Prostate gland (tissue), 2 donors: ENCODE results near the gene FXYD6.

Experiments
- CTCF ChIP-seq, 4 experiments: fragments of 200-600 bp in 2 of 4; fragments of 450-650 bp in 2 of 4; sonication (generic) in 2 of 4; IDR thresholded peaks; 1 replicate in 3 of 4; 2 replicates in 1 of 4; pipeline ENCODE4 v1.5.1; 2016 to 2019; ENCODE audit warnings: antibody characterized with exemption in 4 of 4, mild to moderate bottlenecking in 2 of 4, moderate library complexity in 2 of 4
- POLR2A ChIP-seq: fragments of 450-650 bp; IDR thresholded peaks from one replicate; pipeline ENCODE4 v1.6.1; 2016; ENCODE audit warnings: antibody characterized with exemption, mild to moderate bottlenecking

GRCh38 chr11:117815262-117815803 lies 61.1 kb downstream of the FXYD6 start:
- TF ChIP-seq CTCF (IDR thresholded peaks at IDR 0.05) (no peak), POLR2A (no peak)
